Measurements from ENCODE around the gene PLCXD1.

- TF ChIP-seq, protein P1, sequence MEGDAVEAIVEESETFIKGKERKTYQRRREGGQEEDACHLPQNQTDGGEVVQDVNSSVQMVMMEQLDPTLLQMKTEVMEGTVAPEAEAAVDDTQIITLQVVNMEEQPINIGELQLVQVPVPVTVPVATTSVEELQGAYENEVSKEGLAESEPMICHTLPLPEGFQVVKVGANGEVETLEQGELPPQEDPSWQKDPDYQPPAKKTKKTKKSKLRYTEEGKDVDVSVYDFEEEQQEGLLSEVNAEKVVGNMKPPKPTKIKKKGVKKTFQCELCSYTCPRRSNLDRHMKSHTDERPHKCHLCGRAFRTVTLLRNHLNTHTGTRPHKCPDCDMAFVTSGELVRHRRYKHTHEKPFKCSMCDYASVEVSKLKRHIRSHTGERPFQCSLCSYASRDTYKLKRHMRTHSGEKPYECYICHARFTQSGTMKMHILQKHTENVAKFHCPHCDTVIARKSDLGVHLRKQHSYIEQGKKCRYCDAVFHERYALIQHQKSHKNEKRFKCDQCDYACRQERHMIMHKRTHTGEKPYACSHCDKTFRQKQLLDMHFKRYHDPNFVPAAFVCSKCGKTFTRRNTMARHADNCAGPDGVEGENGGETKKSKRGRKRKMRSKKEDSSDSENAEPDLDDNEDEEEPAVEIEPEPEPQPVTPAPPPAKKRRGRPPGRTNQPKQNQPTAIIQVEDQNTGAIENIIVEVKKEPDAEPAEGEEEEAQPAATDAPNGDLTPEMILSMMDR (IDR thresholded peaks at IDR 0.05; ENCODE audit: borderline replicate concordance, extremely low read depth, low read length, poor library complexity, severe bottlenecking): no peak
- TF ChIP-seq EZH2 (IDR thresholded peaks at IDR 0.05; ENCODE audit: borderline replicate concordance, low read depth, low read length, severe bottlenecking): no peak
These were observed 31.6 kb downstream of the PLCXD1 start for GRCh38 chrX:312621-313331.

Measured in DND-41 (cell line).